HG03521 (cell line): ENCODE measurements around the gene ANKHD1.

Source experiments
- ATAC-seq: cut with Tn5 transposase; IDR thresholded peaks from one replicate; pipeline ENCODE4 v1.9.1; 2021; ENCODE audit warnings: mild to moderate bottlenecking, moderate library complexity; ENCODE audit not compliant: unreplicated experiment

Gene ANKHD1

GRCh38 chr5:140588311-140589070 lies 186.9 kb downstream of the ANKHD1 start:
- no peak for ATAC-seq
